CD8-positive, alpha-beta memory T cell (primary cell): Measurements from ENCODE around the gene NSUN4. TPM values are rescaled to one million over a fixed set of nuclear protein-coding genes. Genes with fewer than 3 reads are reported as not detected.

Source experiments
- CTCF ChIA-PET: fragments of 350-600 bp; sonication (Branson Sonifier 250); formaldehyde crosslinking; loops from one replicate; lab custom pipeline; 2021; ENCODE audit warnings: antibody characterized with exemption; lab: Charles Lee
- POLR2A ChIA-PET: fragments of 350-600 bp; sonication (Branson Sonifier 250); formaldehyde crosslinking; loops from one replicate; lab custom pipeline; 2021; ENCODE audit warnings: antibody characterized with exemption; lab: Charles Lee
- DNase-seq, 5 donors: peaks; one replicate each; pipeline versions ENCODE4 v3.0.0 to v3.0.0-alpha.2; 2020 to 2022; ENCODE audit warnings: mixed read lengths in 1 of 5
- H3K27ac ChIP-seq: one replicate; pipeline ENCODE4 v1.7.0; 2013; ENCODE audit warnings: low read depth, mild to moderate bottlenecking, low read length, moderate library complexity
- H3K27me3 ChIP-seq: 2 replicates; pipeline ENCODE4 v1.7.0; 2013; ENCODE audit warnings: low read length, mild to moderate bottlenecking; ENCODE audit not compliant: insufficient read depth, poor library complexity, severe bottlenecking
- H3K36me3 ChIP-seq: 2 replicates; pipeline ENCODE4 v1.7.0; 2013; ENCODE audit warnings: mild to moderate bottlenecking, low read length, moderate library complexity; ENCODE audit not compliant: insufficient read depth
- H3K4me1 ChIP-seq: 2 replicates; pipeline ENCODE4 v1.7.0; 2013; ENCODE audit warnings: mild to moderate bottlenecking, low read length, moderate library complexity; ENCODE audit not compliant: insufficient read depth
- H3K4me3 ChIP-seq: 2 replicates; pipeline ENCODE4 v1.7.0; 2013; ENCODE audit warnings: mild to moderate bottlenecking, low read length
- H3K9me3 ChIP-seq: 2 replicates; pipeline ENCODE4 v1.7.0; 2013; ENCODE audit warnings: mild to moderate bottlenecking, low read length
- H3K27ac Mint-ChIP-seq, 8 donors: one replicate each; pipeline ENCODE4 v1.8.0; 2020 to 2021; ENCODE audit warnings: mixed read lengths in 8 of 8, mild to moderate bottlenecking in 6 of 8, inconsistent platforms in 3 of 8, moderate library complexity in 3 of 8
- H3K27me3 Mint-ChIP-seq, 2 donors: one replicate each; pipeline ENCODE4 v1.8.0; 2020 to 2021; ENCODE audit warnings: mixed read lengths in 2 of 2, mild to moderate bottlenecking in 1 of 2, moderate library complexity in 1 of 2
- H3K36me3 Mint-ChIP-seq, 3 donors: one replicate each; pipeline ENCODE4 v1.8.0; 2020 to 2021; ENCODE audit warnings: mixed read lengths in 3 of 3, inconsistent platforms in 1 of 3, mild to moderate bottlenecking in 1 of 3
- H3K4me1 Mint-ChIP-seq, 3 donors: one replicate each; pipeline ENCODE4 v1.8.0; 2020 to 2021; ENCODE audit warnings: mixed read lengths in 3 of 3, inconsistent platforms in 1 of 3, mild to moderate bottlenecking in 1 of 3
- H3K4me3 Mint-ChIP-seq, 7 donors: one replicate each; pipeline ENCODE4 v1.8.0; 2020 to 2021; ENCODE audit warnings: mixed read lengths in 7 of 7, mild to moderate bottlenecking in 6 of 7, moderate library complexity in 4 of 7, inconsistent platforms in 2 of 7
- H3K9me3 Mint-ChIP-seq, 5 donors: one replicate each; pipeline ENCODE4 v1.8.0; 2020 to 2022; ENCODE audit warnings: mixed read lengths in 5 of 5, mild to moderate bottlenecking in 3 of 5, moderate library complexity in 2 of 5, inconsistent platforms in 1 of 5
- polyA plus RNA-seq: library from polyadenylated mRNA; unstranded; fragments of 300-500 nt; fragmentation: Illumina TruSeq; gene quantifications from one replicate; pipeline ENCODE4 v1.2.3, GENCODE V29; 2021
- total RNA-seq, 2 experiments: library from RNA; stranded (reverse); gene quantifications; one replicate each; pipeline ENCODE4 v1.2.3, GENCODE V29; 2021

The NSUN4 gene
- total and polyA plus RNA-seq, 3 experiments from 2014 or later: 14.5 to 32.4 (median 29.5) TPM

GRCh38 chr1:46303038-46303871 lies 37.4 kb upstream of the NSUN4 start, which contains the start of the genes LRRC41 and UQCRH:
LRRC41 (minus strand) TSS chr1:46303616; CDS start chr1:46303322, 294 bp downstream.
UQCRH (plus strand) TSS chr1:46303698; CDS start chr1:46303767, 69 bp downstream.
- H3K9me3 ChIP-seq: no peaks in the 10 kb centered on the region
- Mint-ChIP-seq H3K4me1 (peaks cover 41 to 73% (median 51%) of the 10 kb centered on the region in 3 donors), H3K9me3 (no peaks in the 10 kb centered on the region), H3K4me3 (peak within 1 kb of the TSS; percentile 94 to 99 (median 98)), H3K36me3 (peaks cover 0 to 31% (median 0%) of the 10 kb centered on the region in 3 donors), H3K27ac (peak within 1 kb of the TSS; percentile 97 to 100 (median 97)), H3K27me3 (no peaks in the 10 kb centered on the region)
- H3K36me3 ChIP-seq: no peaks in the 10 kb centered on the region
- H3K4me3 ChIP-seq: peak within 1 kb of the TSS; percentile 94
- ChIA-PET CTCF (interaction anchor here (1.2 to 2.8 kb wide), 6 partner anchors 13 to 58 kb away, joined by 4 to 21 read pairs (median 5); partner anchors contain the start of genes NSUN4 and RAD54L), POLR2A (interaction anchor here (0.7 to 1.9 kb wide), 5 partner anchors 13 to 301 kb away, joined by 3 to 12 read pairs (median 3); partner anchors contain the start of genes MKNK1, NSUN4 and RAD54L)
- peaks cover 44% of the 10 kb centered on the region for H3K4me1 ChIP-seq
- H3K27ac ChIP-seq: peak within 1 kb of the TSS; percentile 91
- peak; percentile 87 to 94 (median 92) for DNase-seq
- no peaks in the 10 kb centered on the region for H3K27me3 ChIP-seq

GRCh38 chr1:46303872-46304326 lies 36.7 kb upstream of the NSUN4 start:
- Mint-ChIP-seq H3K9me3 (no peaks in the 10 kb centered on the region), H3K36me3 (peaks cover 0 to 33% (median under 1%) of the 10 kb centered on the region in 3 donors), H3K4me3 (peak overlapping the region; percentile 94 to 99 (median 98)), H3K27ac (peak overlapping the region; percentile 97 to 100 (median 97)), H3K4me1 (peaks cover 42 to 74% (median 57%) of the 10 kb centered on the region in 3 donors), H3K27me3 (no peaks in the 10 kb centered on the region)
- Histone ChIP-seq H3K27ac (peak overlapping the region; percentile 91), H3K4me1 (peaks cover 48% of the 10 kb centered on the region), H3K36me3 (peaks cover 2% of the 10 kb centered on the region), H3K4me3 (peak overlapping the region; percentile 94), H3K9me3 (no peaks in the 10 kb centered on the region), H3K27me3 (no peaks in the 10 kb centered on the region)
- ChIA-PET CTCF (interaction anchor here (1.3 to 2.8 kb wide), 5 partner anchors 13 to 59 kb away, joined by 4 to 21 read pairs (median 5); partner anchors contain the start of genes NSUN4 and RAD54L), POLR2A (interaction anchor here (0.6 to 1.9 kb wide), 4 partner anchors 18 to 57 kb away, joined by 3 to 12 read pairs (median 6); partner anchors contain the start of genes NSUN4 and RAD54L)
- no peak for DNase-seq

- POLR2A ChIA-PET: no interaction called here
- peaks cover 16% of the 10 kb centered on the region for H3K36me3 ChIP-seq
- CTCF ChIA-PET: interaction anchor here (0.8 kb wide), 1 partner anchor 83 kb away, joined by 3 read pairs; no protein-coding TSS in a partner anchor
- Mint-ChIP-seq H3K9me3 (no peaks in the 10 kb centered on the region), H3K27me3 (no peaks in the 10 kb centered on the region), H3K36me3 (peaks cover 7 to 51% (median 8%) of the 10 kb centered on the region in 3 donors), H3K27ac (no peak overlapping the region), H3K4me3 (peak overlapping the region in 5 of 7 donors; percentile 12 to 69 (median 36)), H3K4me1 (peaks cover 32 to 68% (median 51%) of the 10 kb centered on the region in 3 donors)
- no peak overlapping the region for H3K4me3 ChIP-seq
- H3K4me1 ChIP-seq: peaks cover 43% of the 10 kb centered on the region
- no peak for DNase-seq
- no peaks in the 10 kb centered on the region for H3K27me3 ChIP-seq
- H3K27ac ChIP-seq: peak overlapping the region; percentile 48
- H3K9me3 ChIP-seq: no peaks in the 10 kb centered on the region
These were observed 34.5 kb upstream of the NSUN4 start for GRCh38 chr1:46306159-46306530.

- DNase-seq: no peak
- H3K27me3 Mint-ChIP-seq: no peaks in the 10 kb centered on the region
- ChIA-PET POLR2A (no interaction called here), CTCF (interaction anchor here (0.7 to 1.2 kb wide), 4 partner anchors 11 to 32 kb away, joined by 3 read pairs; partner anchors contain the start of gene NSUN4)
- H3K36me3 Mint-ChIP-seq: peaks cover 11 to 66% (median 14%) of the 10 kb centered on the region in 3 donors
- Histone ChIP-seq H3K4me3 (no peak overlapping the region), H3K9me3 (no peaks in the 10 kb centered on the region), H3K27me3 (no peaks in the 10 kb centered on the region), H3K36me3 (peaks cover 19% of the 10 kb centered on the region), H3K27ac (no peak overlapping the region), H3K4me1 (peaks cover 28% of the 10 kb centered on the region)
- no peaks in the 10 kb centered on the region for H3K9me3 Mint-ChIP-seq
- peaks cover 19 to 39% (median 30%) of the 10 kb centered on the region in 3 donors for H3K4me1 Mint-ChIP-seq
- H3K27ac Mint-ChIP-seq: no peak overlapping the region
- no peak overlapping the region for H3K4me3 Mint-ChIP-seq
These were observed 31.0 kb upstream of the NSUN4 start for GRCh38 chr1:46309401-46310159.

GRCh38 chr1:46310321-46310720 lies 30.3 kb upstream of the NSUN4 start:
- Histone ChIP-seq H3K27me3 (no peaks in the 10 kb centered on the region), H3K36me3 (peaks cover 24% of the 10 kb centered on the region), H3K4me1 (peaks cover 22% of the 10 kb centered on the region), H3K27ac (no peak overlapping the region), H3K4me3 (no peak overlapping the region), H3K9me3 (no peaks in the 10 kb centered on the region)
- Mint-ChIP-seq H3K27me3 (no peaks in the 10 kb centered on the region), H3K36me3 (peaks cover 11 to 67% (median 16%) of the 10 kb centered on the region in 3 donors), H3K4me1 (peaks cover 15 to 32% (median 28%) of the 10 kb centered on the region in 3 donors), H3K4me3 (no peak overlapping the region), H3K27ac (no peak overlapping the region), H3K9me3 (no peaks in the 10 kb centered on the region)
- CTCF ChIA-PET: interaction anchor here (0.7 kb wide), 1 partner anchor 31 kb away, joined by 3 read pairs; the partner anchor contains the start of gene NSUN4
- POLR2A ChIA-PET: no interaction called here
- no peak for DNase-seq

GRCh38 chr1:46315669-46316403 lies 24.8 kb upstream of the NSUN4 start:
- CTCF ChIA-PET: no interaction called here
- Histone ChIP-seq H3K36me3 (peaks cover 16% of the 10 kb centered on the region), H3K27me3 (no peaks in the 10 kb centered on the region), H3K9me3 (no peaks in the 10 kb centered on the region), H3K4me1 (no peaks in the 10 kb centered on the region), H3K4me3 (no peak overlapping the region), H3K27ac (no peak overlapping the region)
- Mint-ChIP-seq H3K27ac (no peak overlapping the region), H3K36me3 (peaks cover 7 to 53% (median 13%) of the 10 kb centered on the region in 3 donors), H3K4me1 (no peaks in the 10 kb centered on the region), H3K27me3 (no peaks in the 10 kb centered on the region), H3K9me3 (no peaks in the 10 kb centered on the region), H3K4me3 (no peak overlapping the region)
- no peak for DNase-seq
- POLR2A ChIA-PET: no interaction called here

GRCh38 chr1:46317323-46317722 lies 23.3 kb upstream of the NSUN4 start:
- Mint-ChIP-seq H3K27ac (peak overlapping the region in 1 of 8 donors; percentile 50), H3K27me3 (no peaks in the 10 kb centered on the region), H3K4me3 (no peak overlapping the region), H3K36me3 (peaks cover 4 to 39% (median 12%) of the 10 kb centered on the region in 3 donors), H3K4me1 (no peaks in the 10 kb centered on the region), H3K9me3 (no peaks in the 10 kb centered on the region)
- H3K27me3 ChIP-seq: no peaks in the 10 kb centered on the region
- H3K36me3 ChIP-seq: peaks cover 16% of the 10 kb centered on the region
- no peak overlapping the region for H3K4me3 ChIP-seq
- ChIA-PET POLR2A (no interaction called here), CTCF (no interaction called here)
- no peak for DNase-seq
- H3K9me3 ChIP-seq: no peaks in the 10 kb centered on the region
- H3K4me1 ChIP-seq: no peaks in the 10 kb centered on the region
- H3K27ac ChIP-seq: no peak overlapping the region
